ENCODE results near the gene GABBR2. TPM values are rescaled to one million over a fixed set of nuclear protein-coding genes. Genes with fewer than 3 reads are reported as not detected.

Gene GABBR2
- total RNA-seq, 1 donor from 2014 or later, result 0.24 TPM

- peak within 1 kb of the TSS; percentile 94 for H3K4me3 ChIP-seq
- peak within 1 kb of the TSS; percentile 97 for H3K27ac ChIP-seq
- TF ChIP-seq, protein P1, sequence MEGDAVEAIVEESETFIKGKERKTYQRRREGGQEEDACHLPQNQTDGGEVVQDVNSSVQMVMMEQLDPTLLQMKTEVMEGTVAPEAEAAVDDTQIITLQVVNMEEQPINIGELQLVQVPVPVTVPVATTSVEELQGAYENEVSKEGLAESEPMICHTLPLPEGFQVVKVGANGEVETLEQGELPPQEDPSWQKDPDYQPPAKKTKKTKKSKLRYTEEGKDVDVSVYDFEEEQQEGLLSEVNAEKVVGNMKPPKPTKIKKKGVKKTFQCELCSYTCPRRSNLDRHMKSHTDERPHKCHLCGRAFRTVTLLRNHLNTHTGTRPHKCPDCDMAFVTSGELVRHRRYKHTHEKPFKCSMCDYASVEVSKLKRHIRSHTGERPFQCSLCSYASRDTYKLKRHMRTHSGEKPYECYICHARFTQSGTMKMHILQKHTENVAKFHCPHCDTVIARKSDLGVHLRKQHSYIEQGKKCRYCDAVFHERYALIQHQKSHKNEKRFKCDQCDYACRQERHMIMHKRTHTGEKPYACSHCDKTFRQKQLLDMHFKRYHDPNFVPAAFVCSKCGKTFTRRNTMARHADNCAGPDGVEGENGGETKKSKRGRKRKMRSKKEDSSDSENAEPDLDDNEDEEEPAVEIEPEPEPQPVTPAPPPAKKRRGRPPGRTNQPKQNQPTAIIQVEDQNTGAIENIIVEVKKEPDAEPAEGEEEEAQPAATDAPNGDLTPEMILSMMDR (IDR thresholded peaks at IDR 0.05), result peak; percentile 20
- DNase-seq (peak; percentile 98), ATAC-seq (peak; percentile 96 to 97)
- peaks cover 3% of the 10 kb centered on the region for H3K36me3 ChIP-seq
- no peaks in the 10 kb centered on the region for H3K27me3 ChIP-seq (ENCODE audit: low read depth)
- H3K4me1 ChIP-seq, result peaks cover 53% of the 10 kb centered on the region
- intact Hi-C loops (cut with DNase I), result no loop called here
- H3K9me3 ChIP-seq, result no peaks in the 10 kb centered on the region
Measured at GRCh38 chr9:98255578-98256296, 453.0 kb downstream of the GABBR2 start, which contains the start of gene TBC1D2. Gene TBC1D2, minus strand, starts transcription at chr9:98255649. Its CDS starts 108 bp downstream, at chr9:98255541.

GRCh38 chr9:98255061-98255577 lies 453.6 kb downstream of the GABBR2 start:
- peak; percentile 19 to 44 for ATAC-seq
- Histone ChIP-seq H3K9me3 (no peaks in the 10 kb centered on the region), H3K27ac (peak overlapping the region; percentile 97), H3K36me3 (peaks cover 3% of the 10 kb centered on the region), H3K27me3 (ENCODE audit: low read depth) (no peaks in the 10 kb centered on the region), H3K4me1 (peaks cover 59% of the 10 kb centered on the region), H3K4me3 (peak overlapping the region; percentile 94)
- TF ChIP-seq, protein P1 (IDR thresholded peaks at IDR 0.05), result no peak
- DNase-seq, result peak; percentile 57
- intact Hi-C loops (cut with DNase I), result no loop called here

- no peaks in the 10 kb centered on the region for H3K27me3 ChIP-seq (ENCODE audit: low read depth)
- peak overlapping the region; percentile 97 for H3K27ac ChIP-seq
- no peak for ATAC-seq
- peaks cover 4% of the 10 kb centered on the region for H3K36me3 ChIP-seq
- H3K4me1 ChIP-seq, result peaks cover 66% of the 10 kb centered on the region
- peak overlapping the region; percentile 94 for H3K4me3 ChIP-seq
- intact Hi-C loops (cut with DNase I), result no loop called here
- TF ChIP-seq, protein P1 (IDR thresholded peaks at IDR 0.05), result no peak
- H3K9me3 ChIP-seq, result no peaks in the 10 kb centered on the region
- DNase-seq, result no peak
Measured at GRCh38 chr9:98254228-98255060, 454.3 kb downstream of the GABBR2 start.

- peak; percentile 3 to 11 for ATAC-seq
- H3K4me3 ChIP-seq, result peak overlapping the region; percentile 94
- DNase-seq, result no peak
- TF ChIP-seq, protein P1 (IDR thresholded peaks at IDR 0.05), result no peak
- H3K4me1 ChIP-seq, result peaks cover 75% of the 10 kb centered on the region
- no peaks in the 10 kb centered on the region for H3K27me3 ChIP-seq (ENCODE audit: low read depth)
- H3K36me3 ChIP-seq, result peaks cover 12% of the 10 kb centered on the region
- no peaks in the 10 kb centered on the region for H3K9me3 ChIP-seq
- peak overlapping the region; percentile 97 for H3K27ac ChIP-seq
- intact Hi-C loops (cut with DNase I), result no loop called here
Measured at GRCh38 chr9:98253565-98253964, 455.2 kb downstream of the GABBR2 start.

DNA sequence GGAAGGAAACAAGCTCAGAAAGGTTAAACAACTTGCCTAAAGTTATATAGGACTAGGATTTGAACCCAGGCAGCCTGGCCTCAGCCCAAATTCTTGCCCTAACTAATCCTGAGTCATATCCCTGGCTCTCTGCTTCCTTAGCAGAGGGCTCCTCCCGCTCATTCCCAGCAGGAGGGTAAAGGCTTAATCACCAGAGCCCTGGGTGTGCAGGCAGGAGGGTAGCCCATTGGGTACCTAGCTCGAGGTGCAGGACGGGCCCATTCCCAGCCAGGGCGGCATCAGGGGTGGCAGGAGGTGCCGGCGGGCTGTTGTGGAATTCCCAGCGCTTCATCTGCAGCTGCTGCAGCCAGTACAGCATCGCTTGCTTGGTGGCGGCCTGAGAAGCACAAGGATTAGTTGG lies 457.2 kb downstream of the GABBR2 start:
- no peaks in the 10 kb centered on the region for H3K9me3 ChIP-seq
- H3K4me1 ChIP-seq, result peaks cover 84% of the 10 kb centered on the region
- TF ChIP-seq, protein P1 (IDR thresholded peaks at IDR 0.05), result no peak
- DNase-seq, result no peak
- H3K4me3 ChIP-seq, result no peak overlapping the region
- ATAC-seq, result no peak
- no peaks in the 10 kb centered on the region for H3K27me3 ChIP-seq (ENCODE audit: low read depth)
- intact Hi-C loops (cut with DNase I), result no loop called here
- peak overlapping the region; percentile 32 for H3K27ac ChIP-seq
- peaks cover 22% of the 10 kb centered on the region for H3K36me3 ChIP-seq

Data from lower lobe of right lung (tissue), 2 donors.